HepG2 (cell line): Measurements from ENCODE around the gene OAS3. TPM values are rescaled to one million over a fixed set of nuclear protein-coding genes. Genes with fewer than 3 reads are reported as not detected.

Experiments used
- ATAC-seq: fragments of 200-7000 bp; cut with Tn5 transposase; 3 replicates; pipeline ENCODE4 v1.9.1; 2020; ENCODE audit warnings: mild to moderate bottlenecking, moderate library complexity
- BruUV-seq: library from RNA; stranded (reverse); fragments of 400-500 nt; replicated peaks from 2 replicates; lab custom pipeline; 2021; lab: Mats Ljungman, UMichigan
- CTCF ChIA-PET: fragments of 300-600 bp; formaldehyde crosslinking; extraction: SDS; loops from one replicate; lab custom pipeline; 2021; ENCODE audit warnings: low total read pairs, inconsistent platforms, low intra/inter-chr PET ratio; lab: Yijun Ruan, JAX
- POLR2A ChIA-PET: fragments of 350-600 bp; sonication (Branson Sonifier 250); formaldehyde crosslinking; loops from one replicate; lab custom pipeline; 2020; ENCODE audit warnings: antibody characterized with exemption, inconsistent platforms; lab: Yijun Ruan, JAX
- DNase-seq: peaks from one replicate; pipeline ENCODE4 v3.0.0-alpha.2; 2015; ENCODE audit warnings: low spot score
- FAIRE-seq: peaks from 3 replicates; lab custom pipeline; 2011; peaks lifted over from hg19 to GRCh38; lab: Jason Lieb, UNC
- H2AFZ ChIP-seq: one replicate; pipeline ENCODE4 v1.6.1; 2011; ENCODE audit warnings: low read length, inconsistent platforms
- H3K27ac ChIP-seq: fragments of 300-600 bp; 3 replicates; pipeline ENCODE4 v1.8.0; 2011; ENCODE audit warnings: mixed run types, mild to moderate bottlenecking, mixed read lengths, low read length, inconsistent platforms; ENCODE audit not compliant: insufficient read depth; ENCODE audit errors: extremely low read length
- H3K27me3 ChIP-seq, 2 experiments: fragments of 200-600 bp in 1 of 2; 2 replicates in 1 of 2; 3 replicates in 1 of 2; pipeline versions ENCODE4 v1.6.0 to v1.8.0; 2011; ENCODE audit warnings: low read length in 2 of 2, mild to moderate bottlenecking in 2 of 2, moderate library complexity in 2 of 2, inconsistent platforms in 1 of 2; ENCODE audit not compliant: insufficient read depth in 2 of 2, control insufficient read depth in 1 of 2
- H3K36me3 ChIP-seq, 2 experiments: fragments of 200-600 bp in 1 of 2; replicated peaks in 1 of 2; 2 replicates in 1 of 2; 3 replicates in 1 of 2; pipeline versions ENCODE4 v1.5.1 to v1.8.0; 2011; ENCODE audit warnings: low read length in 2 of 2, inconsistent platforms in 1 of 2; ENCODE audit not compliant: insufficient read depth in 2 of 2, control insufficient read depth in 1 of 2
- H3K4me1 ChIP-seq: 2 replicates; pipeline ENCODE4 v1.5.1; 2012; ENCODE audit warnings: low read length, inconsistent platforms; ENCODE audit not compliant: insufficient read depth
- H3K4me2 ChIP-seq: 2 replicates; pipeline ENCODE4 v1.6.0; 2011; ENCODE audit warnings: low read depth, low read length, inconsistent platforms
- H3K4me3 ChIP-seq, 3 experiments: fragments of 200-600 bp in 1 of 3; sonication (generic), shearing (Covaris generic) in 1 of 3; replicated peaks in 1 of 3; 2 replicates each; pipeline ENCODE4 v1.5.1; 2011 to 2016; ENCODE audit warnings: low read length in 3 of 3, inconsistent platforms in 2 of 3, low read depth in 2 of 3, mild to moderate bottlenecking in 2 of 3, control low read depth in 1 of 3, mixed read lengths in 1 of 3; ENCODE audit not compliant: insufficient read depth in 1 of 3
- H3K79me2 ChIP-seq: one replicate; pipeline ENCODE4 v1.6.1; 2011; ENCODE audit warnings: low read length, inconsistent platforms; ENCODE audit not compliant: insufficient read depth
- H3K9ac ChIP-seq: 2 replicates; pipeline ENCODE4 v1.6.0; 2011; ENCODE audit warnings: mild to moderate bottlenecking, low read depth, low read length, inconsistent platforms; ENCODE audit not compliant: insufficient read depth
- H3K9me3 ChIP-seq: 2 replicates; pipeline ENCODE4 v1.5.1; 2012; ENCODE audit warnings: mild to moderate bottlenecking, low read length
- H4K20me1 ChIP-seq: 2 replicates; pipeline ENCODE4 v1.6.0; 2011; ENCODE audit warnings: inconsistent platforms, mild to moderate bottlenecking, low read length, moderate library complexity; ENCODE audit not compliant: insufficient read depth
- CENPBD1 ChIP-seq: sonication (generic); formaldehyde crosslinking; IDR thresholded peaks from 2 replicates; pipeline ENCODE4 v1.8.0; 2022; ENCODE audit warnings: missing genetic modification reagents, low read depth, mild to moderate bottlenecking, borderline replicate concordance
- EHMT2 ChIP-seq: fragments of 200-600 bp; sonication (generic); IDR thresholded peaks from 2 replicates; pipeline ENCODE4 v1.7.0; 2017; ENCODE audit warnings: antibody characterized with exemption, low read depth, low read length, borderline replicate concordance
- HNRNPLL ChIP-seq: fragments of 200-400 bp; formaldehyde crosslinking; IDR thresholded peaks from 2 replicates; pipeline ENCODE4 v1.6.1; 2017; ENCODE audit warnings: mild to moderate bottlenecking, low read depth, low read length; ENCODE audit not compliant: poor library complexity, severe bottlenecking
- HOXA9 ChIP-seq: sonication (generic); formaldehyde crosslinking; IDR thresholded peaks from 2 replicates; pipeline ENCODE4 v1.8.1; 2022; ENCODE audit warnings: missing genetic modification reagents, mild to moderate bottlenecking, moderate library complexity, borderline replicate concordance
- PRPF4 ChIP-seq: fragments of 200-400 bp; formaldehyde crosslinking; IDR thresholded peaks from 2 replicates; pipeline ENCODE4 v1.6.1; 2016; ENCODE audit warnings: low read length, low read depth; ENCODE audit not compliant: poor library complexity, severe bottlenecking
- REXO4 ChIP-seq: sonication (generic); formaldehyde crosslinking; IDR thresholded peaks from 2 replicates; pipeline ENCODE4 v1.8.0; 2022; ENCODE audit warnings: missing genetic modification reagents, mild to moderate bottlenecking, borderline replicate concordance
- RFX5 ChIP-seq: IDR thresholded peaks from 2 replicates; pipeline ENCODE4 v1.6.1; 2011; ENCODE audit warnings: low read depth, low read length, improper control_type of control experiment
- RFXAP ChIP-seq: sonication (generic); formaldehyde crosslinking; IDR thresholded peaks from 2 replicates; pipeline ENCODE4 v1.4.0; 2020; ENCODE audit warnings: missing genetic modification reagents, borderline replicate concordance
- SMARCC2 ChIP-seq: fragments of 450-650 bp; IDR thresholded peaks from 2 replicates; pipeline ENCODE4 v1.6.1; 2017; ENCODE audit warnings: antibody characterized with exemption, mild to moderate bottlenecking
- ZNF292 ChIP-seq: sonication (generic); formaldehyde crosslinking; IDR thresholded peaks from 2 replicates; pipeline ENCODE4 v1.8.1; 2022; ENCODE audit warnings: mild to moderate bottlenecking, low read depth, missing genetic modification reagents, borderline replicate concordance
- ZNF501 ChIP-seq: sonication (generic); formaldehyde crosslinking; IDR thresholded peaks from 2 replicates; pipeline ENCODE4 v1.5.1; 2020; ENCODE audit warnings: mild to moderate bottlenecking, moderate library complexity, missing genetic modification reagents
- ZNF607 ChIP-seq: sonication (generic); formaldehyde crosslinking; IDR thresholded peaks from 2 replicates; pipeline ENCODE4 v1.5.1; 2020; ENCODE audit warnings: missing genetic modification reagents, mild to moderate bottlenecking, borderline replicate concordance
- ZNF83 ChIP-seq: sonication (generic); formaldehyde crosslinking; IDR thresholded peaks from 2 replicates; pipeline ENCODE4 v1.4.0; 2020; ENCODE audit warnings: missing genetic modification reagents, mild to moderate bottlenecking, borderline replicate concordance
- WGBS: methylation state at CpG from one replicate; pipeline ENCODE4 v1.1.6; 2017; ENCODE audit warnings: low lambda C conversion rate; 5-methylcytosine and 5-hydroxymethylcytosine counted together
- in situ Hi-C: cut with HindIII; loops from 2 replicates; pipeline ENCODE4 v1.10.0; 2017; ENCODE audit warnings: low pct_unique_long_range_greater_than_20kb; ENCODE audit not compliant: extremely low pct_ligation_motif_present
- intact Hi-C: fragments of 100-400 bp; cut with micrococcal nuclease; formaldehyde crosslinking; loops from one replicate; pipeline ENCODE4 v1.10.0; 2022; ENCODE audit not compliant: unreplicated experiment
- polyA plus RNA-seq, 8 experiments: library from polyadenylated mRNA; depleted of rRNA in 3 of 8; stranded (reverse) in 7 of 8; unstranded in 1 of 8; fragments of >200 nt; fragmentation: Illumina TruSeq in 4 of 8; extraction: Trizol in 4 of 8; gene quantifications; 2 replicates each; pipeline versions ENCODE4 v1.2.1 to v1.2.3, GENCODE V29; 2011 to 2016; ENCODE audit warnings: low read depth in 4 of 8, missing spikeins in 1 of 8, mixed read lengths in 1 of 8; ENCODE audit not compliant: insufficient read depth in 1 of 8
- total RNA-seq, 5 experiments: library from RNA; depleted of rRNA; stranded (reverse); fragments of >200 nt; fragmentation: Illumina TruSeq; extraction: Trizol; gene quantifications; 2 replicates each; pipeline ENCODE4 v1.2.3, GENCODE V29; 2016; ENCODE audit warnings: low read depth in 1 of 5
- TF ChIP-seq, protein P1 (sequence below): IDR thresholded peaks from 2 replicates; pipeline ENCODE4 v1.6.1; 2016; ENCODE audit warnings: control low read depth
- TF ChIP-seq, protein P2 (sequence below): sonication (generic); formaldehyde crosslinking; IDR thresholded peaks from 2 replicates; pipeline ENCODE4 v1.4.0; 2020; ENCODE audit warnings: mild to moderate bottlenecking, missing genetic modification reagents

The OAS3 gene
- total and polyA plus RNA-seq, 2 of the 13 experiments (the other 11 are each of a cell fraction or from before 2014, with no cell fraction given) = 4.8 to 10.5 TPM

- no peak for TF ChIP-seq RFXAP (CRISPR knock-in tag)
- TF ChIP-seq RFX5 = no peak
- no peak for TF ChIP-seq CENPBD1 (CRISPR knock-in tag)
- no peak for TF ChIP-seq EHMT2
- TF ChIP-seq PRPF4 = no peak
- TF ChIP-seq, protein P1, sequence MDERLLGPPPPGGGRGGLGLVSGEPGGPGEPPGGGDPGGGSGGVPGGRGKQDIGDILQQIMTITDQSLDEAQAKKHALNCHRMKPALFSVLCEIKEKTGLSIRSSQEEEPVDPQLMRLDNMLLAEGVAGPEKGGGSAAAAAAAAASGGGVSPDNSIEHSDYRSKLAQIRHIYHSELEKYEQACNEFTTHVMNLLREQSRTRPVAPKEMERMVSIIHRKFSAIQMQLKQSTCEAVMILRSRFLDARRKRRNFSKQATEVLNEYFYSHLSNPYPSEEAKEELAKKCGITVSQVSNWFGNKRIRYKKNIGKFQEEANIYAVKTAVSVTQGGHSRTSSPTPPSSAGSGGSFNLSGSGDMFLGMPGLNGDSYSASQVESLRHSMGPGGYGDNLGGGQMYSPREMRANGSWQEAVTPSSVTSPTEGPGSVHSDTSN (CRISPR knock-in tag) = no peak
- no peak for TF ChIP-seq ZNF83 (CRISPR knock-in tag)
- TF ChIP-seq ZNF501 (CRISPR knock-in tag) = no peak
- no peak for TF ChIP-seq HNRNPLL
Observed at GRCh38 chr12:113006206-113006605, 67.9 kb downstream of the OAS3 start (continued).

- CTCF ChIA-PET = no interaction called here
- Histone ChIP-seq H3K4me2 (no peak overlapping the region), H3K27me3 (peaks cover 2 to 30% of the 10 kb centered on the region in 2 experiments; a peak in 2 of 5 replicates), H3K4me3 (no peak overlapping the region), H3K9me3 (no peaks in the 10 kb centered on the region), H3K79me2 (no peaks in the 10 kb centered on the region), H3K9ac (no peak overlapping the region), H3K27ac (no peak overlapping the region), H4K20me1 (no peaks in the 10 kb centered on the region), H3K36me3 (no peaks in the 10 kb centered on the region), H3K4me1 (peaks cover 12% of the 10 kb centered on the region), H2AFZ (no peak overlapping the region)
- POLR2A ChIA-PET = no interaction called here
- in situ Hi-C loops (no loop called here), intact Hi-C loops (no loop called here)
- DNase-seq = no peak
- FAIRE-seq = no peak
- WGBS = 53% methylated on average over 6 of the region's 6 CpGs
- no peak for ATAC-seq
- no TSS peak for BruUV-seq
- TF ChIP-seq SMARCC2 = no peak
- TF ChIP-seq HOXA9 (CRISPR knock-in tag) = no peak
- TF ChIP-seq REXO4 (CRISPR knock-in tag) = no peak
- TF ChIP-seq, protein P2, sequence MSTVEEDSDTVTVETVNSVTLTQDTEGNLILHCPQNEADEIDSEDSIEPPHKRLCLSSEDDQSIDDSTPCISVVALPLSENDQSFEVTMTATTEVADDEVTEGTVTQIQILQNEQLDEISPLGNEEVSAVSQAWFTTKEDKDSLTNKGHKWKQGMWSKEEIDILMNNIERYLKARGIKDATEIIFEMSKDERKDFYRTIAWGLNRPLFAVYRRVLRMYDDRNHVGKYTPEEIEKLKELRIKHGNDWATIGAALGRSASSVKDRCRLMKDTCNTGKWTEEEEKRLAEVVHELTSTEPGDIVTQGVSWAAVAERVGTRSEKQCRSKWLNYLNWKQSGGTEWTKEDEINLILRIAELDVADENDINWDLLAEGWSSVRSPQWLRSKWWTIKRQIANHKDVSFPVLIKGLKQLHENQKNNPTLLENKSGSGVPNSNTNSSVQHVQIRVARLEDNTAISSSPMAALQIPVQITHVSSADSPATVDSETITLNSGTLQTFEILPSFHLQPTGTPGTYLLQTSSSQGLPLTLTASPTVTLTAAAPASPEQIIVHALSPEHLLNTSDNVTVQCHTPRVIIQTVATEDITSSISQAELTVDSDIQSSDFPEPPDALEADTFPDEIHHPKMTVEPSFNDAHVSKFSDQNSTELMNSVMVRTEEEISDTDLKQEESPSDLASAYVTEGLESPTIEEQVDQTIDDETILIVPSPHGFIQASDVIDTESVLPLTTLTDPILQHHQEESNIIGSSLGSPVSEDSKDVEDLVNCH (CRISPR knock-in tag) = no peak
- TF ChIP-seq ZNF607 = no peak
- no peak for TF ChIP-seq ZNF292 (CRISPR knock-in tag)
Observed at GRCh38 chr12:113006641-113007040, 68.4 kb downstream of the OAS3 start.
